Middle frontal gyrus (tissue), 1 donor: ENCODE measurements around the gene SND1.

Experiments used
- DNase-seq: peaks from one replicate; pipeline ENCODE4 v3.0.0-alpha.2; 2015; ENCODE audit warnings: low spot score; ENCODE audit errors: extremely low spot score

SND1 gene

GRCh38 chr7:128035712-128036111, 383.7 kb downstream of the SND1 start:
- no peak for DNase-seq

GRCh38 chr7:128036226-128036940, 384.4 kb downstream of the SND1 start:
- no peak for DNase-seq

GRCh38 chr7:128037081-128037480, 385.1 kb downstream of the SND1 start:
- no peak for DNase-seq

- no peak for DNase-seq
Observed at GRCh38 chr7:128037880-128038619, 386.1 kb downstream of the SND1 start.

- DNase-seq = no peak
Observed at GRCh38 chr7:128039544-128039953, 387.6 kb downstream of the SND1 start.

GRCh38 chr7:128040205-128040604, 388.2 kb downstream of the SND1 start:
- no peak for DNase-seq

GRCh38 chr7:128041203-128041602, 389.2 kb downstream of the SND1 start:
- no peak for DNase-seq

- peak; percentile 76 for DNase-seq
Observed at GRCh38 chr7:128042012-128042411, 390.0 kb downstream of the SND1 start.

- DNase-seq = no peak
Observed at GRCh38 chr7:128044064-128044463, 392.1 kb downstream of the SND1 start.

- DNase-seq = no peak
Observed at GRCh38 chr7:128045158-128045557, 393.2 kb downstream of the SND1 start.

- no peak for DNase-seq
Observed at GRCh38 chr7:128045766-128046165, 393.8 kb downstream of the SND1 start.

GRCh38 chr7:128052404-128052803, 400.4 kb downstream of the SND1 start:
- no peak for DNase-seq

GRCh38 chr7:128053023-128053422, 401.0 kb downstream of the SND1 start:
- DNase-seq = no peak

- no peak for DNase-seq
Observed at GRCh38 chr7:128053991-128054390, 402.0 kb downstream of the SND1 start.

GRCh38 chr7:128054511-128054910, 402.5 kb downstream of the SND1 start:
- no peak for DNase-seq

GRCh38 chr7:128055637-128056036, 403.6 kb downstream of the SND1 start:
- DNase-seq = no peak

GRCh38 chr7:128056901-128057300, 404.9 kb downstream of the SND1 start:
- DNase-seq = no peak

- no peak for DNase-seq
Observed at GRCh38 chr7:128057909-128058308, 405.9 kb downstream of the SND1 start.

- DNase-seq = no peak
Observed at GRCh38 chr7:128059143-128059988, 407.4 kb downstream of the SND1 start.

GRCh38 chr7:128060018-128060417, 408.0 kb downstream of the SND1 start:
- DNase-seq = no peak

GRCh38 chr7:128063088-128063487, 411.1 kb downstream of the SND1 start:
- no peak for DNase-seq

- no peak for DNase-seq
Observed at GRCh38 chr7:128065872-128066271, 413.9 kb downstream of the SND1 start.
